HG02798 (cell line): ENCODE measurements around the gene DCTN4.
"Not testable (repeated sequence)": the region's sequence is repeated elsewhere in the genome, so short reads cannot be mapped to it uniquely, and the experiment has no call there.

Experiments
- ATAC-seq: cut with Tn5 transposase; IDR thresholded peaks from one replicate; pipeline ENCODE4 v1.9.1; 2021; ENCODE audit warnings: mild to moderate bottlenecking; ENCODE audit not compliant: unreplicated experiment, poor library complexity

Gene DCTN4

GRCh38 chr5:150743142-150743488, 15.7 kb downstream of the DCTN4 start:
- ATAC-seq: not testable (repeated sequence)

GRCh38 chr5:150742455-150743141, 16.2 kb downstream of the DCTN4 start:
- not testable (repeated sequence) for ATAC-seq

- ATAC-seq: no peak
Measured at GRCh38 chr5:150740992-150741391, 17.8 kb downstream of the DCTN4 start.

- no peak for ATAC-seq
Measured at GRCh38 chr5:150738862-150739261, 20.0 kb downstream of the DCTN4 start.

- peak; percentile 82 for ATAC-seq
Measured at GRCh38 chr5:150734579-150735384, 24.0 kb downstream of the DCTN4 start.

- ATAC-seq: no peak
Measured at GRCh38 chr5:150731669-150732242, 27.1 kb downstream of the DCTN4 start.

GRCh38 chr5:150729859-150730258, 29.0 kb downstream of the DCTN4 start:
- no peak for ATAC-seq

- no peak for ATAC-seq
Measured at GRCh38 chr5:150723845-150724244, 35.0 kb downstream of the DCTN4 start.

GRCh38 chr5:150710165-150710564, 48.7 kb downstream of the DCTN4 start:
- ATAC-seq: no peak

- no peak for ATAC-seq
Measured at GRCh38 chr5:150706776-150707390, 51.9 kb downstream of the DCTN4 start.

GRCh38 chr5:150703762-150704161, 55.1 kb downstream of the DCTN4 start:
- ATAC-seq: no peak

- ATAC-seq: peak; percentile 98
Measured at GRCh38 chr5:150700594-150701377, 58.0 kb downstream of the DCTN4 start, which contains the start of gene RBM22. TSS of gene RBM22 (minus strand) at chr5:150701062. CDS start at chr5:150700985, 77 bp downstream.

- ATAC-seq: no peak
Measured at GRCh38 chr5:150700246-150700593, 58.6 kb downstream of the DCTN4 start.

- ATAC-seq: no peak
Measured at GRCh38 chr5:150694612-150695011, 64.2 kb downstream of the DCTN4 start.

GRCh38 chr5:150692276-150692675, 66.5 kb downstream of the DCTN4 start:
- ATAC-seq: no peak

- ATAC-seq: no peak
Measured at GRCh38 chr5:150690760-150691159, 68.1 kb downstream of the DCTN4 start.

- no peak for ATAC-seq
Measured at GRCh38 chr5:150689120-150689519, 69.7 kb downstream of the DCTN4 start.

GRCh38 chr5:150676578-150676977, 82.2 kb downstream of the DCTN4 start:
- no peak for ATAC-seq

GRCh38 chr5:150675069-150675468, 83.7 kb downstream of the DCTN4 start:
- ATAC-seq: no peak

GRCh38 chr5:150674341-150674821, 84.4 kb downstream of the DCTN4 start:
- no peak for ATAC-seq
